Right lobe of liver (tissue), 6 donors: ENCODE data around the gene COMMD1. TPM values are rescaled to one million over a fixed set of nuclear protein-coding genes. Genes with fewer than 3 reads are reported as not detected.
"Not testable (repeated sequence)": the region's sequence is repeated elsewhere in the genome, so short reads cannot be mapped to it uniquely, and the experiment has no call there.

ENCODE experiments used
- ATAC-seq, 4 donors: fragments of 200-7000 bp; cut with Tn5 transposase; one replicate each; pipeline ENCODE4 v1.9.1; 2020; ENCODE audit warnings: mild to moderate bottlenecking in 4 of 4, moderate library complexity in 4 of 4
- DNase-seq, 3 donors: peaks; one replicate each; pipeline ENCODE4 v3.0.0-alpha.2; 2020
- H3K27ac ChIP-seq, 3 donors: fragments of 200-600 bp; one replicate each; pipeline ENCODE4 v1.8.0; 2022
- H3K27me3 ChIP-seq, 2 donors: fragments of 200-600 bp; one replicate each; pipeline ENCODE4 v1.8.0; 2022
- H3K36me3 ChIP-seq, 4 donors: fragments of 200-600 bp; sonication (generic) in 1 of 4; one replicate each; pipeline versions ENCODE4 v1.5.1 to v1.8.0; 2017 to 2022; ENCODE audit warnings: control low read depth in 1 of 4
- H3K4me1 ChIP-seq, 4 donors: fragments of 200-600 bp; sonication (generic) in 1 of 4; one replicate each; pipeline versions ENCODE4 v1.5.1 to v1.8.0; 2017 to 2022; ENCODE audit warnings: control low read depth in 1 of 4
- H3K4me3 ChIP-seq, 3 donors: fragments of 200-600 bp; one replicate each; pipeline ENCODE4 v1.8.0; 2022
- H3K9me3 ChIP-seq, 4 donors: fragments of 200-600 bp; sonication (generic) in 1 of 4; one replicate each; pipeline versions ENCODE4 v1.5.1 to v1.8.0; 2017 to 2022; ENCODE audit warnings: control low read depth in 1 of 4
- CTCF ChIP-seq, 4 donors: fragments of 200-600 bp in 3 of 4; fragments of 450-650 bp in 1 of 4; IDR thresholded peaks; one replicate each; pipeline versions ENCODE4 v1.5.1 to v1.8.0; 2016 to 2022; ENCODE audit warnings: antibody characterized with exemption in 4 of 4, mild to moderate bottlenecking in 2 of 4
- POLR2A ChIP-seq: fragments of 450-650 bp; IDR thresholded peaks from one replicate; pipeline ENCODE4 v1.6.1; 2017; ENCODE audit warnings: antibody characterized with exemption, mild to moderate bottlenecking
- WGBS: methylation state at CpG from one replicate; pipeline ENCODE4 v1.1.6; 2018; ENCODE audit warnings: low coverage, low lambda C conversion rate; ENCODE audit not compliant: insufficient coverage; ENCODE audit errors: missing lambda C conversion rate; 5-methylcytosine and 5-hydroxymethylcytosine counted together
- intact Hi-C, 2 donors: fragments of 100-400 bp; cut with DNase I; formaldehyde crosslinking; loops; one replicate each; pipeline versions ENCODE4 v1.11.2 to v1.14.1; 2022
- total RNA-seq, 6 experiments: library from RNA; depleted of rRNA in 2 of 6; stranded (reverse); fragments of >200 nt in 2 of 6; fragmentation: NEBNext Ultra II Directional in 3 of 6; extraction: Animal tissue kit (Norgen Biotek cat#: 25700) in 3 of 6; gene quantifications; one replicate each; pipeline versions ENCODE4 v1.1.0 to v1.2.4, GENCODE V29; 2016 to 2023
- donor health status: DM: no; HTN: yes; CAD: no.
- donor health status: DM: no; HTN: no; CAD: no.
- donor health status: DM: no; HTN: no; CAD: no.
- donor health status: DM: no; HTN: yes; CAD: no.
- donor health status: DM: no; HTN: yes; CAD: no.

Gene COMMD1
- total RNA-seq, 6 experiments from 2014 or later = 17.2 to 21.6 (median 18.7) TPM

- intact Hi-C loops = no loop called here
These were observed 209.1 kb downstream of the COMMD1 start for GRCh38 chr2:62114564-62114963.

DNA sequence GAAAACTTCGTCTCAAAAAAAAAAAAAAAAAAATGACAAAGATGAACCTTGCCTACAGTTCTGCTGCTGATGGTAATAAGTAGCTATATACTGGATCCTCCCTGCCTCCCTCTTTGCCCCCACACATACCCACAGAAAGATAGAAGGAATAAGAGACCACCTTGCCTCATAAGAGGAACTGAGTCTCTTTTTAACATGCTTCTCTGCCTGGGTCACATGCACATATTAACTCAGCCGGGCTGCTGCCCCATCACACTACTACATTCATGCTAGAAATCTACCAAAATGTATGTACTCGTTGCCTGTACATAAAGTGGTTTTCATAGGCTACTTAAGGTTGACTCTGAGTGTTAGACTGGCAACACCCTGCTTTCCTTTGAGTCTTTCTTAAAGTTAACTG, 211.5 kb downstream of the COMMD1 start:
- H3K4me1 ChIP-seq = no peaks in the 10 kb centered on the region
- no peak for DNase-seq
- ATAC-seq = no peak
- no peak overlapping the region for H3K27ac ChIP-seq
- 89% methylated on average over 3 of the region's 3 CpGs for WGBS
- no peaks in the 10 kb centered on the region for H3K27me3 ChIP-seq
- intact Hi-C loops = no loop called here
- H3K9me3 ChIP-seq = no peaks in the 10 kb centered on the region
- no peak for TF ChIP-seq CTCF (IDR thresholded peaks at IDR 0.05)
- no peak for TF ChIP-seq POLR2A
- no peak overlapping the region for H3K4me3 ChIP-seq
- no peaks in the 10 kb centered on the region for H3K36me3 ChIP-seq

More at GRCh38 chr2:62114564-62114963, 209.1 kb downstream of the COMMD1 start:
- DNase-seq (no peak), ATAC-seq (no peak)
- no peaks in the 10 kb centered on the region for H3K27me3 ChIP-seq
- 90% methylated on average over 3 of the region's 5 CpGs for whole genome bisulfite sequencing
- H3K9me3 ChIP-seq = no peaks in the 10 kb centered on the region
- no peak overlapping the region for H3K27ac ChIP-seq
- no peaks in the 10 kb centered on the region for H3K4me1 ChIP-seq
- H3K36me3 ChIP-seq = no peaks in the 10 kb centered on the region
- no peak for TF ChIP-seq POLR2A
- TF ChIP-seq CTCF (IDR thresholded peaks at IDR 0.05) = no peak
- no peak overlapping the region for H3K4me3 ChIP-seq

DNA sequence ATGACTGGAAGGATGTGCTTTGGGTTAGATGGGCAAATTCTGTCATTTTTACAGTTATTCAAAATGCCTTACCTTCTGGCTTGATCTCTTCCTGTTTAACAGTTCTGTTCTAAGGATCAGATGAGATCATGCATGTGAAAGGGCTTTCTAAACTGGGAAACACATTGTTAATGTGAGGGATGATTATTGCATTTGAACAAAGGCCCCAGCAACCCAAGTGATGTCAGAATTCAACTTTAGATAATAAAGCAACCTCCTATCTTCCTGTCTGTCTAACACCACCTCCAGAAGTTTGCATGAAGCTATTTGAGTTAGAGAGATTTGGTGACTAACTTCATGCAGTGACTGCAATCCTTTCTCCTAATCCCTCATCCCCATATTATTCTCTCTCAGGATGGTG, 212.7 kb downstream of the COMMD1 start:
- Histone ChIP-seq H3K27me3 (no peaks in the 10 kb centered on the region), H3K9me3 (no peaks in the 10 kb centered on the region), H3K4me3 (no peak overlapping the region), H3K4me1 (no peaks in the 10 kb centered on the region), H3K27ac (no peak overlapping the region), H3K36me3 (no peaks in the 10 kb centered on the region)
- no peak for TF ChIP-seq POLR2A
- TF ChIP-seq CTCF (IDR thresholded peaks at IDR 0.05) = no peak
- intact Hi-C loops = no loop called here
- no peak for ATAC-seq
- no peak for DNase-seq

GRCh38 chr2:62119311-62119974, 214.0 kb downstream of the COMMD1 start:
- intact Hi-C loops = no loop called here
- no peaks in the 10 kb centered on the region for H3K27me3 ChIP-seq
- no peak overlapping the region for H3K4me3 ChIP-seq
- TF ChIP-seq CTCF (IDR thresholded peaks at IDR 0.05) (no peak), POLR2A (no peak)
- no peak overlapping the region for H3K27ac ChIP-seq
- no peaks in the 10 kb centered on the region for H3K4me1 ChIP-seq
- DNase-seq = no peak
- no peaks in the 10 kb centered on the region for H3K36me3 ChIP-seq
- no peaks in the 10 kb centered on the region for H3K9me3 ChIP-seq
- ATAC-seq = no peak

- intact Hi-C loops, H3K4me3 ChIP-seq, H3K36me3 ChIP-seq, H3K27me3 ChIP-seq, H3K27ac ChIP-seq, H3K9me3 ChIP-seq, DNase-seq, ATAC-seq, H3K4me1 ChIP-seq: not testable (repeated sequence)
- WGBS = 94% methylated on average over 2 of the region's 2 CpGs
These were observed 220.8 kb downstream of the COMMD1 start for GRCh38 chr2:62126239-62126638.
